A549 (cell line): Measurements from ENCODE around the gene NPB.

Experiments used
- CEBPB ChIP-seq, 2 experiments: fragments of >200 bp in 1 of 2; sonication (Bioruptor Twin) in 1 of 2; formaldehyde crosslinking in 1 of 2; IDR thresholded peaks; 2 replicates each; pipeline ENCODE4 v1.6.1; 2012 to 2016
- JUNB ChIP-seq: fragments of >200 bp; sonication (Bioruptor Twin); formaldehyde crosslinking; IDR thresholded peaks from 2 replicates; pipeline ENCODE4 v1.6.1; 2016
- KDM1A ChIP-seq: fragments of 200-600 bp; sonication (generic); IDR thresholded peaks from 2 replicates; pipeline ENCODE4 v1.6.1; 2016; ENCODE audit warnings: low read depth, mild to moderate bottlenecking
- MAFK ChIP-seq: fragments of 450-650 bp; IDR thresholded peaks from 2 replicates; pipeline ENCODE4 v1.6.1; 2014; ENCODE audit not compliant: partially characterized antibody
- POLR2A ChIP-seq: IDR thresholded peaks from 2 replicates; pipeline ENCODE4 v1.6.1; 2012; ENCODE audit warnings: mild to moderate bottlenecking, low read length
- TP53 ChIP-seq: fragments of 250-450 bp; sonication (Bioruptor Pico); IDR thresholded peaks from 2 replicates; pipeline ENCODE4 v1.5.0; 2021; ENCODE audit warnings: mild to moderate bottlenecking, moderate library complexity
- TF ChIP-seq, protein P1 (sequence below): fragments of >200 bp; sonication (Bioruptor Twin); formaldehyde crosslinking; IDR thresholded peaks from 3 replicates; pipeline ENCODE4 v1.5.1; 2016
- TF ChIP-seq, protein P2 (sequence below): fragments of 250-450 bp; sonication (Bioruptor Pico); IDR thresholded peaks from 2 replicates; pipeline ENCODE4 v1.5.0; 2021; ENCODE audit warnings: mild to moderate bottlenecking, moderate library complexity, borderline replicate concordance
- TF ChIP-seq, protein P3 (sequence below): fragments of 200-600 bp; sonication (generic); IDR thresholded peaks from 2 replicates; pipeline ENCODE4 v1.6.1; 2016; ENCODE audit warnings: antibody characterized with exemption, mild to moderate bottlenecking, moderate library complexity

DNA sequence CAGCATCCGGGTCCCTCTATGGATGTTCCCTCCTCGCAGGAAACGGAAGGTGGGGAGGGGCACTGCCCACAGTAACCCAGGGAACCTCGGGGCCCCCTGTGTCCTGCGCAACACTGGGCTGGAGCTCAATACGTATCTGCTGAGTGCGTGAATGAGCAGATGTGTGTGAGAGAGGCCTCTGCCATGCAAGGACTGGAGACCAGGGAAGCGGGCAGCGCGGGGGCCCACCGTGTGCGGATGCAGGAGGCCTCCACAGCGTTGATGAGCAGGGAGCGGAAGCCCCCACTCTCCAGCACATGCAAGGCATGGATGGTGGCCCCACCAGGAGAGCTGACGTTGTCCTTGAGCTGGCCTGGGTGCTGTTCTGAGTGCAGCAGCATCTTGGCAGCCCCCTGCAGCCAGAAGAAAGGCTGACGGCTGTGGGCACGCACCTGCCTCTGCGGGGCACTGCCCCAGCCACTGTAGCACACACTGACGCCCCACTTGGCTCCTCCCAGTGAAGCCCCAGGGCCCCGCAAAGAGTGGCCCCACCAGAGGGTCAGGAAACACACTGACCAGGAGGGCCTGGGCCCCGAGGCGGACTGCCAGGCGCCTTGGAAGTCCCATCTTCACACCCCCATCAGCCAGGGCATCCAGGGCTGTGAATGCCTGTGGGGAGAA is 32.2 kb downstream of the NPB start:
- TF ChIP-seq POLR2A (no peak), TP53 (CRISPR knock-in tag) (no peak), MAFK (no peak), CEBPB (IDR thresholded peaks at IDR 0.05) (no peak), KDM1A (no peak), JUNB (no peak)
- TF ChIP-seq, protein P1, sequence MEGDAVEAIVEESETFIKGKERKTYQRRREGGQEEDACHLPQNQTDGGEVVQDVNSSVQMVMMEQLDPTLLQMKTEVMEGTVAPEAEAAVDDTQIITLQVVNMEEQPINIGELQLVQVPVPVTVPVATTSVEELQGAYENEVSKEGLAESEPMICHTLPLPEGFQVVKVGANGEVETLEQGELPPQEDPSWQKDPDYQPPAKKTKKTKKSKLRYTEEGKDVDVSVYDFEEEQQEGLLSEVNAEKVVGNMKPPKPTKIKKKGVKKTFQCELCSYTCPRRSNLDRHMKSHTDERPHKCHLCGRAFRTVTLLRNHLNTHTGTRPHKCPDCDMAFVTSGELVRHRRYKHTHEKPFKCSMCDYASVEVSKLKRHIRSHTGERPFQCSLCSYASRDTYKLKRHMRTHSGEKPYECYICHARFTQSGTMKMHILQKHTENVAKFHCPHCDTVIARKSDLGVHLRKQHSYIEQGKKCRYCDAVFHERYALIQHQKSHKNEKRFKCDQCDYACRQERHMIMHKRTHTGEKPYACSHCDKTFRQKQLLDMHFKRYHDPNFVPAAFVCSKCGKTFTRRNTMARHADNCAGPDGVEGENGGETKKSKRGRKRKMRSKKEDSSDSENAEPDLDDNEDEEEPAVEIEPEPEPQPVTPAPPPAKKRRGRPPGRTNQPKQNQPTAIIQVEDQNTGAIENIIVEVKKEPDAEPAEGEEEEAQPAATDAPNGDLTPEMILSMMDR: no peak
- TF ChIP-seq, protein P2, sequence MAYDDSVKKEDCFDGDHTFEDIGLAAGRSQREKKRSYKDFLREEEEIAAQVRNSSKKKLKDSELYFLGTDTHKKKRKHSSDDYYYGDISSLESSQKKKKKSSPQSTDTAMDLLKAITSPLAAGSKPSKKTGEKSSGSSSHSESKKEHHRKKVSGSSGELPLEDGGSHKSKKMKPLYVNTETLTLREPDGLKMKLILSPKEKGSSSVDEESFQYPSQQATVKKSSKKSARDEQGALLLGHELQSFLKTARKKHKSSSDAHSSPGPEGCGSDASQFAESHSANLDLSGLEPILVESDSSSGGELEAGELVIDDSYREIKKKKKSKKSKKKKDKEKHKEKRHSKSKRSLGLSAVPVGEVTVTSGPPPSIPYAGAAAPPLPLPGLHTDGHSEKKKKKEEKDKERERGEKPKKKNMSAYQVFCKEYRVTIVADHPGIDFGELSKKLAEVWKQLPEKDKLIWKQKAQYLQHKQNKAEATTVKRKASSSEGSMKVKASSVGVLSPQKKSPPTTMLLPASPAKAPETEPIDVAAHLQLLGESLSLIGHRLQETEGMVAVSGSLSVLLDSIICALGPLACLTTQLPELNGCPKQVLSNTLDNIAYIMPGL (CRISPR knock-in tag): no peak
- TF ChIP-seq, protein P3, sequence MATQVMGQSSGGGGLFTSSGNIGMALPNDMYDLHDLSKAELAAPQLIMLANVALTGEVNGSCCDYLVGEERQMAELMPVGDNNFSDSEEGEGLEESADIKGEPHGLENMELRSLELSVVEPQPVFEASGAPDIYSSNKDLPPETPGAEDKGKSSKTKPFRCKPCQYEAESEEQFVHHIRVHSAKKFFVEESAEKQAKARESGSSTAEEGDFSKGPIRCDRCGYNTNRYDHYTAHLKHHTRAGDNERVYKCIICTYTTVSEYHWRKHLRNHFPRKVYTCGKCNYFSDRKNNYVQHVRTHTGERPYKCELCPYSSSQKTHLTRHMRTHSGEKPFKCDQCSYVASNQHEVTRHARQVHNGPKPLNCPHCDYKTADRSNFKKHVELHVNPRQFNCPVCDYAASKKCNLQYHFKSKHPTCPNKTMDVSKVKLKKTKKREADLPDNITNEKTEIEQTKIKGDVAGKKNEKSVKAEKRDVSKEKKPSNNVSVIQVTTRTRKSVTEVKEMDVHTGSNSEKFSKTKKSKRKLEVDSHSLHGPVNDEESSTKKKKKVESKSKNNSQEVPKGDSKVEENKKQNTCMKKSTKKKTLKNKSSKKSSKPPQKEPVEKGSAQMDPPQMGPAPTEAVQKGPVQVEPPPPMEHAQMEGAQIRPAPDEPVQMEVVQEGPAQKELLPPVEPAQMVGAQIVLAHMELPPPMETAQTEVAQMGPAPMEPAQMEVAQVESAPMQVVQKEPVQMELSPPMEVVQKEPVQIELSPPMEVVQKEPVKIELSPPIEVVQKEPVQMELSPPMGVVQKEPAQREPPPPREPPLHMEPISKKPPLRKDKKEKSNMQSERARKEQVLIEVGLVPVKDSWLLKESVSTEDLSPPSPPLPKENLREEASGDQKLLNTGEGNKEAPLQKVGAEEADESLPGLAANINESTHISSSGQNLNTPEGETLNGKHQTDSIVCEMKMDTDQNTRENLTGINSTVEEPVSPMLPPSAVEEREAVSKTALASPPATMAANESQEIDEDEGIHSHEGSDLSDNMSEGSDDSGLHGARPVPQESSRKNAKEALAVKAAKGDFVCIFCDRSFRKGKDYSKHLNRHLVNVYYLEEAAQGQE: no peak
